K562 (cell line): ENCODE measurements around the gene ADORA1. TPM values are rescaled to one million over a fixed set of nuclear protein-coding genes. Genes with fewer than 3 reads are reported as not detected.

ENCODE experiments used
- ATAC-seq: fragments of 200-7000 bp; cut with Tn5 transposase; 3 replicates; pipeline ENCODE4 v1.9.1; 2020; ENCODE audit warnings: moderate library complexity
- BruUV-seq: library from RNA; stranded (reverse); fragments of 400-500 nt; replicated peaks from 2 replicates; lab custom pipeline; 2021; lab: Mats Ljungman, UMichigan
- CTCF ChIA-PET: fragments of 300-600 bp; formaldehyde crosslinking; extraction: SDS; loops from one replicate; lab custom pipeline; 2021; ENCODE audit warnings: low intra/inter-chr PET ratio; lab: Yijun Ruan, JAX
- POLR2A ChIA-PET: fragments of 300-600, 350-650 bp; sonication (Branson Sonifier 250); formaldehyde crosslinking; extraction: SDS; loops from one replicate; lab custom pipeline; 2021; ENCODE audit warnings: antibody characterized with exemption, inconsistent platforms; lab: Yijun Ruan, JAX
- DNase-seq, 4 experiments: peaks; one replicate each; pipeline versions ENCODE4 v3.0.0 to v3.0.0-alpha.2; 2011 to 2018; ENCODE audit warnings: low spot score in 3 of 4, mixed read lengths in 3 of 4; ENCODE audit errors: extremely low read depth in 1 of 4
- FAIRE-seq: peaks from 2 replicates; lab custom pipeline; 2011; peaks lifted over from hg19 to GRCh38; lab: Jason Lieb, UNC
- H2AFZ ChIP-seq: 2 replicates; pipeline ENCODE4 v1.6.0; 2011; ENCODE audit warnings: low read depth, low read length, control low read depth, inconsistent platforms
- H3K27ac ChIP-seq: fragments of 200-600 bp; 3 replicates; pipeline ENCODE4 v1.8.0; 2011; ENCODE audit warnings: low read depth, mild to moderate bottlenecking, control low read depth, inconsistent platforms, low read length, moderate library complexity, mixed read lengths; ENCODE audit errors: extremely low read depth
- H3K27me3 ChIP-seq, 2 experiments: fragments of 300-600 bp in 1 of 2; 2 replicates in 1 of 2; 3 replicates in 1 of 2; pipeline versions ENCODE4 v1.6.0 to v1.8.0; 2011; ENCODE audit warnings: inconsistent platforms in 2 of 2, low read length in 2 of 2, mild to moderate bottlenecking in 1 of 2, mixed read lengths in 1 of 2, moderate library complexity in 1 of 2; ENCODE audit not compliant: control insufficient read depth in 2 of 2, insufficient read depth in 2 of 2
- H3K36me3 ChIP-seq: fragments of 300-600 bp; 3 replicates; pipeline ENCODE4 v1.8.0; 2011; ENCODE audit warnings: mild to moderate bottlenecking, low read length, inconsistent platforms; ENCODE audit not compliant: control insufficient read depth, insufficient read depth
- H3K4me1 ChIP-seq, 2 experiments: fragments of 200-600 bp in 1 of 2; replicated peaks in 1 of 2; 2 replicates in 1 of 2; 3 replicates in 1 of 2; pipeline versions ENCODE4 v1.5.1 to v1.8.0; 2011; ENCODE audit warnings: inconsistent platforms in 2 of 2, low read length in 2 of 2, mild to moderate bottlenecking in 1 of 2, mixed read lengths in 1 of 2, moderate library complexity in 1 of 2; ENCODE audit not compliant: control insufficient read depth in 2 of 2, insufficient read depth in 2 of 2
- H3K4me2 ChIP-seq: 2 replicates; pipeline ENCODE4 v1.6.1; 2011; ENCODE audit warnings: low read length, control low read depth, inconsistent platforms, mixed read lengths; ENCODE audit not compliant: insufficient read depth
- H3K4me3 ChIP-seq: fragments of 200-600 bp; sonication (generic), shearing (Covaris generic); 2 replicates; pipeline ENCODE4 v1.5.1; 2016; ENCODE audit warnings: control low read depth, inconsistent platforms
- H3K79me2 ChIP-seq: fragments of 200-600 bp; 3 replicates; pipeline ENCODE4 v1.8.0; 2011; ENCODE audit warnings: low read length, inconsistent platforms; ENCODE audit not compliant: control insufficient read depth, insufficient read depth
- H3K9ac ChIP-seq, 2 experiments: 2 replicates each; pipeline versions ENCODE4 v1.6.0 to v1.6.1; 2011; ENCODE audit warnings: low read depth in 2 of 2, low read length in 2 of 2, control low read depth in 1 of 2, inconsistent platforms in 1 of 2, mild to moderate bottlenecking in 1 of 2, mixed read lengths in 1 of 2; ENCODE audit not compliant: insufficient read depth in 1 of 2
- H3K9me1 ChIP-seq: one replicate; pipeline ENCODE4 v1.6.0; 2011; ENCODE audit warnings: inconsistent platforms, mild to moderate bottlenecking, low read length, moderate library complexity; ENCODE audit not compliant: control insufficient read depth, insufficient read depth
- H3K9me3 ChIP-seq: replicated peaks from 2 replicates; pipeline ENCODE4 v1.5.1; 2011; ENCODE audit warnings: low read depth, low read length, inconsistent platforms; ENCODE audit not compliant: control insufficient read depth, insufficient read depth
- H4K20me1 ChIP-seq: replicated peaks from 2 replicates; pipeline ENCODE4 v1.6.1; 2011; ENCODE audit warnings: low read length, inconsistent platforms, mixed read lengths; ENCODE audit not compliant: control insufficient read depth, insufficient read depth
- HDAC2 ChIP-seq: fragments of 450-650 bp; IDR thresholded peaks from 2 replicates; pipeline ENCODE4 v1.6.1; 2016; ENCODE audit warnings: mild to moderate bottlenecking
- KLF10 ChIP-seq: fragments of 250-450 bp; sonication (Bioruptor Pico); IDR thresholded peaks from 2 replicates; pipeline ENCODE4 v1.6.1; 2021; ENCODE audit warnings: matching md5 sums
- SMARCB1 ChIP-seq: IDR thresholded peaks from 2 replicates; pipeline ENCODE4 v1.6.1; 2011; ENCODE audit warnings: improper control_type of control experiment, low read depth; ENCODE audit not compliant: insufficient read length
- ZFP30 ChIP-seq: fragments of 250-450 bp; sonication (Bioruptor Pico); IDR thresholded peaks from 2 replicates; pipeline ENCODE4 v1.8.0; 2022; ENCODE audit warnings: moderate library complexity, mild to moderate bottlenecking, inconsistent platforms, borderline replicate concordance
- ZNF584 ChIP-seq: fragments of 200-800 bp; sonication (Bioruptor generic); IDR thresholded peaks from 2 replicates; pipeline ENCODE4 v1.6.1; 2016; ENCODE audit warnings: low read depth, mild to moderate bottlenecking, missing genetic modification characterization, missing compliant biosample characterization
- WGBS: fragments of 100-300 bp; shearing (Covaris generic); methylation state at CpG from one replicate; pipeline ENCODE4 v1.1.6; 2016; ENCODE audit warnings: low coverage, mixed read lengths; ENCODE audit not compliant: insufficient coverage; ENCODE audit errors: missing lambda C conversion rate; 5-methylcytosine and 5-hydroxymethylcytosine counted together
- in situ Hi-C: fragments of 300-500 bp; cut with MboI; formaldehyde crosslinking; loops from 4 replicates; pipeline ENCODE4 v1.15.0; 2018; ENCODE audit warnings: inconsistent platforms, mixed read lengths
- intact Hi-C: fragments of 100-400 bp; cut with micrococcal nuclease; formaldehyde crosslinking; loops from 2 replicates; pipeline ENCODE4 v1.14.2; 2022
- polyA plus RNA-seq, 8 experiments: library from polyadenylated mRNA; depleted of rRNA in 4 of 8; stranded (reverse) in 5 of 8; unstranded in 3 of 8; fragments of >200 nt; fragmentation: Nextera tagmentation in 2 of 8; fragmentation: Illumina TruSeq in 1 of 8; extraction: Ambion mirVana in 2 of 8; extraction: Trizol in 1 of 8; gene quantifications; 2 replicates each; pipeline versions ENCODE4 v1.2.1 to v1.2.3, GENCODE V29; 2011 to 2014; ENCODE audit warnings: inconsistent platforms in 1 of 8, missing spikeins in 1 of 8
- total RNA-seq, 7 experiments: library from RNA; depleted of rRNA in 6 of 7; stranded (reverse); fragments of >200 nt in 6 of 7; fragmentation: Illumina TruSeq in 2 of 7; extraction: Trizol in 2 of 7; gene quantifications; 2 replicates each; pipeline versions ENCODE4 v1.2.1 to v1.2.3, GENCODE V29; 2011 to 2021; ENCODE audit warnings: low replicate concordance in 1 of 7
- TF ChIP-seq, protein P1 (sequence below): fragments of 450-650 bp; IDR thresholded peaks from 2 replicates; pipeline ENCODE4 v1.6.1; 2014; ENCODE audit warnings: low read depth, mild to moderate bottlenecking, moderate library complexity, borderline replicate concordance
- TF ChIP-seq, protein P2 (sequence below): IDR thresholded peaks from 3 replicates; pipeline ENCODE4 v1.6.1; 2011; ENCODE audit warnings: borderline replicate concordance, mild to moderate bottlenecking; ENCODE audit not compliant: insufficient read length, insufficient read depth
- TF ChIP-seq, protein P3 (sequence below), 2 experiments: fragments of 450-650 bp; IDR thresholded peaks; 2 replicates each; pipeline ENCODE4 v1.6.1; 2016; ENCODE audit warnings: mild to moderate bottlenecking in 2 of 2, borderline replicate concordance in 1 of 2, low read depth in 1 of 2, moderate library complexity in 1 of 2

ADORA1 gene
- total and polyA plus RNA-seq, 9 of the 15 experiments (the other 6 are each of a cell fraction or from before 2014, with no cell fraction given) = not detected

DNA sequence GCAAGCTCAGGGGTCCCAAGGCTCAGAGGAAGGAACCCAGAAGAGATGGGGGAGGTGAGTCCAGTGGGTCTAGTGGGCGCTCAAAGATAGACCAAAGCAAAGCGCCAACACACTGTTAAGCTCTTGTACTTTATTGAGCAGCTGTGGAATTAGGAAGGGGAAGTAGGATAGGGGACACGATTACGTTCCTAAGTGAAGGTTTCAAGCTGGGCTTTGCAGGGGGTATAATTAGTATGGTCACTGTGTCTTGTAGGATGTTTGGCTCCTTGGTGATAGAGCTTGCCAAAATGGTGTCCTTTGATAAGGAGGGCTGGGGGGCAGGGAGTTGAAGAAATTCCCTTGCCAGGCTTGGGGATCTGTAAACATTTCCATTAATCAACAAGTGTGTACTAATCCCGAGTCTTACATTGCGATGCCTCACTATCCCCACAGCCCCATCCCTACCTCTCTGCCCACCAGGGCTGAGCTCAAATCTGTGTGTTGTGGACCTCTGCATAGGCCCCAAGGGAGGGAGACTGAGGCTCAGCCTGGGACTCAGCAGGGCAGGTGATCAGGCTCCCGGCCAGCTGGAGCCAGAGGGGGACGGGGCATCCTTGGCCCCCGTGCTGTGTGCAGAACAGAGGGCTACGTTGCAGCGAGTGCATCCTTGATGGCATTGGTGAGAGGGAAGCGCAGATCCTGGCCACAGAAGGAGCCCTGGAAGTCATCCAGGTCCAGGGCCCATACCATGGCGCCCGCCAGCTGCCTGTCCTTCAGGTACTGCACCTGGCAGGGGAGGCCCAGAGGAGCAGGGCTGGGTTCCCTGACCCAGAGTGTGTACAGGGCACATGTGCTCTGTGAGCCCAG is 51.5 kb downstream of the ADORA1 start (continued):
- TF ChIP-seq, protein P1, sequence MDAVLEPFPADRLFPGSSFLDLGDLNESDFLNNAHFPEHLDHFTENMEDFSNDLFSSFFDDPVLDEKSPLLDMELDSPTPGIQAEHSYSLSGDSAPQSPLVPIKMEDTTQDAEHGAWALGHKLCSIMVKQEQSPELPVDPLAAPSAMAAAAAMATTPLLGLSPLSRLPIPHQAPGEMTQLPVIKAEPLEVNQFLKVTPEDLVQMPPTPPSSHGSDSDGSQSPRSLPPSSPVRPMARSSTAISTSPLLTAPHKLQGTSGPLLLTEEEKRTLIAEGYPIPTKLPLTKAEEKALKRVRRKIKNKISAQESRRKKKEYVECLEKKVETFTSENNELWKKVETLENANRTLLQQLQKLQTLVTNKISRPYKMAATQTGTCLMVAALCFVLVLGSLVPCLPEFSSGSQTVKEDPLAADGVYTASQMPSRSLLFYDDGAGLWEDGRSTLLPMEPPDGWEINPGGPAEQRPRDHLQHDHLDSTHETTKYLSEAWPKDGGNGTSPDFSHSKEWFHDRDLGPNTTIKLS = no peak
- TF ChIP-seq ZNF584 (CRISPR knock-in tag) = no peak
- TF ChIP-seq SMARCB1 = no peak
- TF ChIP-seq HDAC2 = no peak
- TF ChIP-seq ZFP30 (CRISPR knock-in tag) = no peak
- TF ChIP-seq, protein P2, sequence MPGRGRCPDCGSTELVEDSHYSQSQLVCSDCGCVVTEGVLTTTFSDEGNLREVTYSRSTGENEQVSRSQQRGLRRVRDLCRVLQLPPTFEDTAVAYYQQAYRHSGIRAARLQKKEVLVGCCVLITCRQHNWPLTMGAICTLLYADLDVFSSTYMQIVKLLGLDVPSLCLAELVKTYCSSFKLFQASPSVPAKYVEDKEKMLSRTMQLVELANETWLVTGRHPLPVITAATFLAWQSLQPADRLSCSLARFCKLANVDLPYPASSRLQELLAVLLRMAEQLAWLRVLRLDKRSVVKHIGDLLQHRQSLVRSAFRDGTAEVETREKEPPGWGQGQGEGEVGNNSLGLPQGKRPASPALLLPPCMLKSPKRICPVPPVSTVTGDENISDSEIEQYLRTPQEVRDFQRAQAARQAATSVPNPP = no peak

DNA sequence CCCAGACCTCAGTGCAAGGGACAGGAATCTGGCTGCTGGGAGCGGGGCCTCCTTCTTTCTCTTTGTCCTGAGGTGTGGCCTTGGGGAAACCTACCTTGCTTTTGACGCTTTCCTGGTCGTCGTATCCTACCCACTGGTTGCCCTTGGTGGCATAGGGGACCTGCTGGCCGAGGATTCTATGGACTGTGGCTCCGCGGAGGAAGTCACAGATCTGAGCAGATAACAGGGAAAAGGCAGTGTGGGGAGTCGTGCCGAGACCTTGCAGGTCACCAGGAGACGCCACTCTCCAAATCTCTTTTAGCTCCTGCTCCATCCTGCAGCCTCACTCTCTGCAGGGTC is 52.1 kb downstream of the ADORA1 start:
- Histone ChIP-seq H3K36me3 (no peaks in the 10 kb centered on the region), H3K27ac (no peak overlapping the region), H3K4me1 (no peaks in the 10 kb centered on the region), H3K9ac (no peak overlapping the region), H3K9me3 (no peaks in the 10 kb centered on the region), H3K27me3 (peaks cover 19 to 81% of the 10 kb centered on the region in 2 experiments; a peak in 4 of 5 replicates), H3K79me2 (no peaks in the 10 kb centered on the region), H3K4me2 (no peak overlapping the region), H2AFZ (no peak overlapping the region), H3K4me3 (no peak overlapping the region), H4K20me1 (peaks cover 19% of the 10 kb centered on the region), H3K9me1 (no peaks in the 10 kb centered on the region)
- no TSS peak for BruUV-seq
- intact Hi-C loops (no loop called here), in situ Hi-C loops (no loop called here)
- POLR2A ChIA-PET = interaction anchor here (0.6 kb wide), 2 partner anchors 153 to 176 kb away, joined by 3 read pairs; no protein-coding TSS in a partner anchor
- no peak for ATAC-seq
- WGBS = 0% methylated on average over 9 of the region's 10 CpGs
- no peak for FAIRE-seq
- DNase-seq = no peak
- CTCF ChIA-PET = no interaction called here
- TF ChIP-seq, protein P3, sequence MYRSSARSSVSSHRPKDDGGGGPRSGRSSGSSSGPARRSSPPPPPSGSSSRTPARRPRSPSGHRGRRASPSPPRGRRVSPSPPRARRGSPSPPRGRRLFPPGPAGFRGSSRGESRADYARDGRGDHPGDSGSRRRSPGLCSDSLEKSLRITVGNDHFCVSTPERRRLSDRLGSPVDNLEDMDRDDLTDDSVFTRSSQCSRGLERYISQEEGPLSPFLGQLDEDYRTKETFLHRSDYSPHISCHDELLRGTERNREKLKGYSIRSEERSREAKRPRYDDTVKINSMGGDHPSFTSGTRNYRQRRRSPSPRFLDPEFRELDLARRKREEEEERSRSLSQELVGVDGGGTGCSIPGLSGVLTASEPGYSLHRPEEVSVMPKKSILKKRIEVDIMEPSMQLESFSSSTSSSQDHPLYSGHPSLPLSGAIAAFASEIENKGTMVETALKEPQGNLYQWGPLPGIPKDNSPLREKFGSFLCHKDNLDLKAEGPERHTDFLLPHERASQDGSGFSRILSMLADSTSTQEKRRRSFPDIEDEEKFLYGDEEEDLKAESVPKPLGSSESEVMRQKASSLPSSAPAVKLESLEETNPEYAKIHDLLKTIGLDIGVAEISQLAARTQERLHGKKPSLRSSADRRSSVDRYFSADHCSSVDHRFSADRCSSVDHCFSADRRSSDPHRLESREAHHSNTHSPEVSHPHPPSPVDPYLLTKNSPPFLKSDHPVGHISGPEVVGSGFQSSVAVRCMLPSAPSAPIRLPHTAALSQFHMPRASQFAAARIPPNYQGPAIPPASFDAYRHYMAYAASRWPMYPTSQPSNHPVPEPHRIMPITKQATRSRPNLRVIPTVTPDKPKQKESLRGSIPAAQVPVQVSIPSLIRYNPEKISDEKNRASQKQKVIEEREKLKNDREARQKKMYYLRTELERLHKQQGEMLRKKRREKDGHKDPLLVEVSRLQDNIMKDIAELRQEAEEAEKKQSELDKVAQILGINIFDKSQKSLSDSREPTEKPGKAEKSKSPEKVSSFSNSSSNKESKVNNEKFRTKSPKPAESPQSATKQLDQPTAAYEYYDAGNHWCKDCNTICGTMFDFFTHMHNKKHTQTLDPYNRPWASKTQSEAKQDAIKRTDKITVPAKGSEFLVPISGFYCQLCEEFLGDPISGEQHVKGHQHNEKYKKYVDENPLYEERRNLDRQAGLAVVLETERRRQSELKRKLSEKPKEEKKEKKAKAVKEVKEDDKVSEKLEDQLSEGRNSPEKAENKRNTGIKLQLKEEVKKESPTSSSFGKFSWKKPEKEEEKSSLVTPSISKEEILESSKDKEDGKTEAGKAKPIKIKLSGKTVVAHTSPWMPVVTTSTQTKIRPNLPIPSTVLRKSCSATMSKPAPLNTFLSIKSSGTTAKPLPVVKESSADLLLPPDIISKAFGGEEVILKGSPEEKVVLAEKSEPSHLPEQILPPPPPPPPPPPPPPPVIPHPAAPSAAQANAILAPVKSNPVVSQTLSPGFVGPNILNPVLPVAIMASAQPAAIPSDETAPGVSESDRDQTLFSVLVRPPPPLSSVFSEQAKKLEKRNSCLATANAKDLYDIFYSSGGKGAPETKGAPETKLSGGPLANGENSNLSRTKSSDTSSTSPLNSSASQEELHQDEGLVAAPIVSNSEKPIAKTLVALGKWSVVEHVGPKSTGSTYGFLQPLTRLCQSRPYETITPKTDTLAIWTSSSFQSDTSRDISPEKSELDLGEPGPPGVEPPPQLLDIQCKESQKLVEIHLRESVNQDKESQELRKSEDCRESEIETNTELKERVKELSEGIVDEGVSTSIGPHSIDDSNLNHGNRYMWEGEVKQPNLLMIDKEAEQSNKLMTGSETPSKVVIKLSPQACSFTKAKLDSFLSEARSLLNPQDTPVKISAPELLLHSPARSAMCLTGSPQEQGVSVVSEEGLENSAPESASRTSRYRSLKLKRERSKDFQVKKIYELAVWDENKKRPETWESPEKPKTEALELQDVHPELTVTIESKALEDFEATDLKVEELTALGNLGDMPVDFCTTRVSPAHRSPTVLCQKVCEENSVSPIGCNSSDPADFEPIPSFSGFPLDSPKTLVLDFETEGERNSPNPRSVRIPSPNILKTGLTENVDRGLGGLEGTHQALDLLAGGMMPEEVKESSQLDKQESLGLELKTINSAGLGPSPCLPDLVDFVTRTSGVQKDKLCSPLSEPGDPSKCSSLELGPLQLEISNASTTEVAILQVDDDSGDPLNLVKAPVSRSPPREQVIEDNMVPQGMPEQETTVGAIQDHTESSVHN (IDR thresholded peaks at IDR 0.05; ENCODE audit: borderline replicate concordance in 1 of 2, low read depth in 1 of 2) = no peak
- no peak for TF ChIP-seq KLF10 (CRISPR knock-in tag)
